Left lung (tissue), 10 donors: ENCODE data around the gene EHBP1. TPM values are rescaled to one million over a fixed set of nuclear protein-coding genes. Genes with fewer than 3 reads are reported as not detected.

ENCODE experiments used
- ATAC-seq: fragments of 200-7000 bp; cut with Tn5 transposase; one replicate; pipeline ENCODE4 v1.9.1; 2020; ENCODE audit warnings: moderate library complexity
- DNase-seq, 4 donors: peaks; one replicate each; pipeline ENCODE4 v3.0.0-alpha.2; 2013 to 2020
- H3K27ac ChIP-seq, 2 donors: fragments of 200-600 bp; sonication (generic) in 1 of 2; one replicate each; pipeline versions ENCODE4 v1.5.0 to v1.8.0; 2020 to 2021
- H3K27me3 ChIP-seq, 2 donors: fragments of 200-600 bp; sonication (generic) in 1 of 2; one replicate each; pipeline versions ENCODE4 v1.5.0 to v1.8.0; 2020 to 2021
- H3K36me3 ChIP-seq, 2 donors: fragments of 200-600 bp; sonication (generic) in 1 of 2; one replicate each; pipeline versions ENCODE4 v1.5.0 to v1.8.0; 2020 to 2021
- H3K4me1 ChIP-seq, 2 donors: fragments of 200-600 bp; one replicate each; pipeline ENCODE4 v1.8.0; 2021
- H3K4me3 ChIP-seq, 2 donors: fragments of 200-600 bp; sonication (generic) in 1 of 2; one replicate each; pipeline versions ENCODE4 v1.5.0 to v1.8.0; 2020 to 2021; ENCODE audit warnings: mild to moderate bottlenecking in 1 of 2
- H3K9me3 ChIP-seq, 2 donors: fragments of 200-600 bp; sonication (generic) in 1 of 2; one replicate each; pipeline versions ENCODE4 v1.5.0 to v1.8.0; 2020 to 2021
- intact Hi-C, 2 donors: fragments of 100-400 bp; cut with DNase I; formaldehyde crosslinking; loops; one replicate each; pipeline versions ENCODE4 v1.11.2 to v1.14.2; 2022
- polyA plus RNA-seq, 6 donors: library from polyadenylated mRNA; unstranded; fragments of 120-200 nt; gene quantifications; one replicate each; pipeline ENCODE4 v1.2.1, GENCODE V29; 2013; ENCODE audit not compliant: insufficient read length in 6 of 6
- total RNA-seq, 2 donors: library from RNA; stranded (reverse); fragmentation: NEBNext Ultra II Directional; extraction: Animal tissue kit (Norgen Biotek cat#: 25700); gene quantifications; one replicate each; pipeline ENCODE4 v1.2.1, GENCODE V29; 2021
- TF ChIP-seq, protein P1 (sequence below), 2 donors: fragments of 200-600 bp; sonication (generic) in 1 of 2; IDR thresholded peaks; one replicate each; pipeline versions ENCODE4 v1.5.0 to v1.8.0; 2021; ENCODE audit warnings: antibody characterized with exemption in 2 of 2
- donor health status: DM: no; HTN: yes; CAD: no.
- donor health status: DM: no; HTN: no; CAD: no.

Gene EHBP1
- total and polyA plus RNA-seq, 8 donors, result 35.4 to 48.9 (median 38.9) TPM

DNA sequence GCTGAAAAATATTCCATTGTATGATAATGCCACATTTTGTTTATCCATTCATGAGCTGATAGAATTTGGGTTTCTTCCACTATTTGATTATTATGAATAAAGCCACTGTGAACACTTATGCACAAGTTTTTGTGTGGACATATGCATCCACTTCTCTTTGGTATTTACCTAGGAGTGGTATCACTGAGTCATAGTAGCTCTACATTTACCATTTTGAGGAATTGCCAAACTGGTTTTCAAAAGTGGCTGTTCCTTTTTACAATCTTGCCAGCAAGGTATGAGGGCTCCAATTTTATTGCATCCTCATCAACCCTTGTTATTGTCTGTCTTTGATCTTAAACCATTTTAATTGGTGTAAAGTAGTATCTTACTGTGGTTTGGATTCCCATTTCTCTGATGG, 13.3 kb upstream of the EHBP1 start:
- peak; percentile 18 for ATAC-seq
- intact Hi-C loops, result no loop called here
- Histone ChIP-seq H3K36me3 (no peaks in the 10 kb centered on the region), H3K27me3 (no peaks in the 10 kb centered on the region), H3K9me3 (no peaks in the 10 kb centered on the region), H3K4me1 (no peaks in the 10 kb centered on the region), H3K27ac (no peak overlapping the region), H3K4me3 (no peak overlapping the region)
- DNase-seq, result no peak
- TF ChIP-seq, protein P1, sequence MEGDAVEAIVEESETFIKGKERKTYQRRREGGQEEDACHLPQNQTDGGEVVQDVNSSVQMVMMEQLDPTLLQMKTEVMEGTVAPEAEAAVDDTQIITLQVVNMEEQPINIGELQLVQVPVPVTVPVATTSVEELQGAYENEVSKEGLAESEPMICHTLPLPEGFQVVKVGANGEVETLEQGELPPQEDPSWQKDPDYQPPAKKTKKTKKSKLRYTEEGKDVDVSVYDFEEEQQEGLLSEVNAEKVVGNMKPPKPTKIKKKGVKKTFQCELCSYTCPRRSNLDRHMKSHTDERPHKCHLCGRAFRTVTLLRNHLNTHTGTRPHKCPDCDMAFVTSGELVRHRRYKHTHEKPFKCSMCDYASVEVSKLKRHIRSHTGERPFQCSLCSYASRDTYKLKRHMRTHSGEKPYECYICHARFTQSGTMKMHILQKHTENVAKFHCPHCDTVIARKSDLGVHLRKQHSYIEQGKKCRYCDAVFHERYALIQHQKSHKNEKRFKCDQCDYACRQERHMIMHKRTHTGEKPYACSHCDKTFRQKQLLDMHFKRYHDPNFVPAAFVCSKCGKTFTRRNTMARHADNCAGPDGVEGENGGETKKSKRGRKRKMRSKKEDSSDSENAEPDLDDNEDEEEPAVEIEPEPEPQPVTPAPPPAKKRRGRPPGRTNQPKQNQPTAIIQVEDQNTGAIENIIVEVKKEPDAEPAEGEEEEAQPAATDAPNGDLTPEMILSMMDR (IDR thresholded peaks at IDR 0.05), result no peak

DNA sequence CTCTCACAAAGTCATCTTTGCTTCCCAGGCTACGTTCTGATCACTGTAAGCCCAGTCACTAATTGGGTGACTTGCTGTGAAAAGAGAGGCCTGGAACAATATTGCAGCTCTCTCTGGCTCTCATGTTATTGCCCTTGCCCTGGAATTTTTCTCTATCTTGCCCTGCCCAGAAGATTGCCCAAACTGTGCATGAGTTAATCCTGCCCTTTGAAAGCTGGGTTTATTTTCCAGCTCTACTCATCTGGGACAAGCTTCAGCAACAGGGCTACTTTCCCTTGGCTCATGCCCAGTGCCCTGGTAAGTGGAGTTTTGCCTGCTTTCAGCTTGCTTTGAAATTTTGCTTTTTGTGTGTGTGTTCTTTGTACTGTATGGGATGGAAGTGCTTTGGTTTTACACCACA, 6.9 kb upstream of the EHBP1 start:
- Histone ChIP-seq H3K36me3 (no peaks in the 10 kb centered on the region), H3K27me3 (no peaks in the 10 kb centered on the region), H3K4me3 (no peak overlapping the region), H3K27ac (no peak overlapping the region), H3K9me3 (no peaks in the 10 kb centered on the region), H3K4me1 (no peaks in the 10 kb centered on the region)
- TF ChIP-seq, protein P1 (IDR thresholded peaks at IDR 0.05), result no peak
- intact Hi-C loops, result no loop called here
- ATAC-seq, result no peak
- DNase-seq, result no peak

DNA sequence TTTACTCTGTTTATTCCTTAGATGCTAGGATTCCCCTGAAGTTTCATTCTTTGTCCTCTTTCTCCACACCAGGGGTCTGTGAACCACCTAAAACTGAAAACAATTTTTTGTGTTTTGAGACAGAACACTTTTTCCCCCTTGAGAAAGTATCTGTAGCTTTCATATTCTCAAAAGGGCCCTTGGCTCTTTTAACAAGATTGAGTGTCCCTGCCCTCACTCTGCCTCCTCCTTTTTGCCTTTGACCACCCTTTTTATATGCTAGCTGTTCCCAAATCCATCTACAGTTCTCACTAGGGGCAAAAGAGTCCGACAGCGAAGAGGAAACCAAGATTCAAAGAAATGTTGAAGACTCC, 883 bp upstream of the EHBP1 start:
- peaks cover 3 to 38% of the 10 kb centered on the region in 2 donors for H3K4me1 ChIP-seq
- H3K36me3 ChIP-seq, result no peaks in the 10 kb centered on the region
- no peak for DNase-seq
- H3K27ac ChIP-seq, result peak overlapping the region; percentile 74 to 84
- H3K9me3 ChIP-seq, result no peaks in the 10 kb centered on the region
- peak overlapping the region; percentile 45 to 76 for H3K4me3 ChIP-seq
- no peak for ATAC-seq
- TF ChIP-seq, protein P1 (IDR thresholded peaks at IDR 0.05), result no peak
- H3K27me3 ChIP-seq, result no peaks in the 10 kb centered on the region
- intact Hi-C loops, result no loop called here

DNA sequence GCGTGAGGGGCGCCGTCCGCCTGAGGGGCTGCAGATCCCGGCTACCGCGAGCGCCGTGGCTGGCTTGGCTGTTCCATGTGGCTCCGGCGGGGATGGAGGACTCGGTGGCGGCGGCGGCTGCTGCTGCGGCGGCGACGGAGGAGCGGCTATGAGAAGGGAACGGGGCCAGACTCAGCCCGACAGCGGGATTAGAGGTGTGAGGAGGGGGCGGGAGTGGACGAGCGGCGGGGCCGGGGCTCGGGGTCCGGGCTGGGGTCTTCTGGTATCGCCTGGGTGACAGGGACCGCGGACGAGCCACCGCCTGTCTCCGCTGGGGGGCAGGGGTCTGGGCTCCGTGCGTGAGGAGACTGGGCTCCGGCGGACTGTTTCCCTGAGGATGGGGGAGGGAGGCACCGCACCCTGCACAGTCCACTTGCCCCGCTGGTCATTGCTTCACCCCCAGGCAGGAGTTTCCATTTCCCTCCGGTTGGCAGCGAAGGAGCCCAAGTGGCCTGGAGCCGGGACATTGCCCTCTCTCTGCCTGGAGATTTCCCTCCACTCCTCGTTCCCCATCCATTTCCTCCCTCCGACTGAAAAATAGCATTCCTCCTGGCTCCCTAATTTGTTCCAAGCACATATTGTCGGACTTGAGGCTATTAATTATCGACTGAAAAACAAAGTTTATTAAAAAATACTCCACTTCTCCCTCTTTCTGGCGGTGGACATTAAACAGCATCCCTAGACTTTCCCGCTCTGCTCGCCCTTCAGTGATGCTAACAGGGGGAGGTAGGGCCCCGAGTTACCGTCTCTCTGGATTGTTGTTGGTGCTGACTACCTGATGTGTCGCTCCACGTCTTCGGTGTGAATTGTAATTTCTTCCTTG, 577 bp downstream of the EHBP1 start:
- ATAC-seq, result peak; percentile 55
- Histone ChIP-seq H3K9me3 (no peaks in the 10 kb centered on the region), H3K27me3 (no peaks in the 10 kb centered on the region), H3K27ac (peak overlapping the region; percentile 78 to 84), H3K4me1 (peaks cover 3 to 38% of the 10 kb centered on the region in 2 donors), H3K36me3 (no peaks in the 10 kb centered on the region), H3K4me3 (peak overlapping the region; percentile 72 to 76)
- TF ChIP-seq, protein P1 (IDR thresholded peaks at IDR 0.05), result peak in 1 of 2 donors; percentile 24
- DNase-seq, result peak in 3 of 4 donors; percentile 38 to 65 (median 59)
- intact Hi-C loops, result no loop called here

DNA sequence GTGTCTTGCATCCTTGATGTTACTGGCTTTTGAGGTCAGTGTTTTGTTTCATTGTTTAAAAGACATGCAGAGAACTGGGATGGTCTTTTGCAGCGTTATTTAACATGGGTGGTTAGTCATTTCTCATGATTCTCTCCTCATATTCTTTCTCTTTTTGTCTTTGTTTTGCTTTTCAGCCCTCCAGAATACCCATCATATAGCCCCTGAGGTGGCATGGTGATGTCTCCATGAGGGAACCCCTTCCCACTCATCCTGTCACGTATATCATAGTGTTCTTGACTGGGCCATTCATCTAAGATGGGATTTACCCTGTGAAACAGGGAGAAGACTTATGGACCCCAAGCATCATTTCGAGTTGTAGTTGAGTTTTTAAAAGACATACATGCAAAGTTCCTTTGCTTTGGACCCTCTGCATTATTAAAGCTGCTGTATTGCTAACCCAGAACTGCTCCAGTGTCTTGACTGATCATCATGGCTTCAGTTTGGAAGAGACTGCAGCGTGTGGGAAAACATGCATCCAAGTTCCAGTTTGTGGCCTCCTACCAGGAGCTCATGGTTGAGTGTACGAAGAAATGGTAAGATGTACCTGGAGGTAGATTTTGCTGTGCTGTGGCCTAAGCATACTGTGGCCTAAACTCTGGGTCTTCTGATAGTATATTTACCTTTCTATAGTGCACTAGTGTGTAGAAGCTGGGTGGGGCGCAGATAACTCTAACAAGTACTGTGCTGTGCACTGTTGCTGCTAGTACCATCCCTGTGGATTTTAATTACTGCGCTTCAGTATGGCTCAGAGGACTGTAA, 1.4 kb downstream of the EHBP1 start:
- Histone ChIP-seq H3K9me3 (no peaks in the 10 kb centered on the region), H3K36me3 (no peaks in the 10 kb centered on the region), H3K27ac (no peak overlapping the region), H3K4me1 (peaks cover 3 to 38% of the 10 kb centered on the region in 2 donors), H3K4me3 (peak overlapping the region; percentile 72 to 76), H3K27me3 (no peaks in the 10 kb centered on the region)
- ATAC-seq (no peak), DNase-seq (no peak)
- TF ChIP-seq, protein P1 (IDR thresholded peaks at IDR 0.05), result no peak
- intact Hi-C loops, result no loop called here
